CD4-positive, alpha-beta T cell treated with Interferon gamma for 1 hour (primary cell): ENCODE measurements around the gene CES2.
"Not testable (repeated sequence)": the region's sequence is repeated elsewhere in the genome, so short reads cannot be mapped to it uniquely, and the experiment has no call there.

Experiments
- DNase-seq: peaks from one replicate; pipeline ENCODE4 v3.0.0-alpha.2; 2020

The CES2 gene

DNA sequence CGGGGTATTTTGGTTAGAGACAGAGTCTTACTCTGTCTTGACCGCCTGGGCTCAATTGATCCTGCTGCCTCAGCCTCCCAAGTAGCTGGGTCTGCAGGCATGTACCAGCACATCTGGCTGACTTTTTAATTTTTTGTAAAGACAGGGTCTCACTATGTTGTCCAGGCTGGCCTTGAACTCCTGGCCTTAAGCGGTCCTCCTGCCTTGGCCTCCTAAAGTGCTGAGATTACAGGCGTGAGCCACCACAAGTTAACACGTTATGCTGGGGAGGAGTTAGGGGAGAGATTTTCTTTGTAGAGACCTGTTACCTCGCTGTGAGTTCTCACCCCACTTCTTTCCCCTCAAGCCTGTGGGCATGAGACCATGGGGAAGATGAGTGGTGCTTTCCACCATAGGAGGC, 51.2 kb downstream of the CES2 start:
- no peak for DNase-seq

GRCh38 chr16:66988197-66988788, 53.0 kb downstream of the CES2 start, which contains the start of gene CES4A:
CES4A (plus strand) TSS chr16:66988589; CDS start chr16:66988773, 184 bp downstream.
- no peak for DNase-seq

- no peak for DNase-seq
These were observed 56.3 kb downstream of the CES2 start for GRCh38 chr16:66991545-66992077.

- DNase-seq = not testable (repeated sequence)
These were observed 58.2 kb downstream of the CES2 start for GRCh38 chr16:66993558-66993957.
